Stimulated activated CD4-positive, alpha-beta T cell treated with anti-CD3 and anti-CD28 coated beads, Interleukin-15, amount 100 ng/mL, for 48 hours (primary cell): Measurements from ENCODE around the gene TSC22D2.
"Not testable (repeated sequence)": the region's sequence is repeated elsewhere in the genome, so short reads cannot be mapped to it uniquely, and the experiment has no call there.

Experiments
- DNase-seq, 2 donors: peaks; one replicate each; pipeline ENCODE4 v3.0.0-alpha.2; 2020; ENCODE audit warnings: low read depth in 2 of 2

The TSC22D2 gene

GRCh38 chr3:150447631-150448465 lies 39.8 kb downstream of the TSC22D2 start:
- DNase-seq, result no peak

DNA sequence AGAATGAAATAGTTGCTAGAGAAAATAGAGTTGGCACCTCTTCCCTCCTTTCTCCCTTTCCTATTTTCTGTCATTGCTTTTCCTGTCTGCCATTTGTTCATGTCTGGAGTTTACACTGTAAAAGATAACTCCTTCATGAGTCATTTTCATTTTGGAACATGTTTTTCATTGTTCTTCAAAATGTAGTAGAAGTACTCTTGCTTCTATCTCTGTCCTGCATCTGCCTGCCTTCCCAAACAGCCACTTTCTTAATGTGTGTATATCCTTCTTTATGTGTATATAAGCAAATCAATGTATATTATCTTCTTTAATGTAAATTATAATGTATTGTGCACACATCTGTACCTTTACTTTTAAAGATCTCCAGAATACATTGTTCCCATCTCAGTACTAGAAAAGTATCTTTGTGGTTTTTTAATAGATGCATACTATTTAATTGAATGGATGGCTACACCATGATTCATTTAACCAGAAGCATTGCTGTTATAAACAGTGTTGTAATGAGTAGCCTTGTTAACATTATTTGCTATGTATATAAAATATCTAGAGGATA lies 41.1 kb downstream of the TSC22D2 start:
- DNase-seq, result no peak

- no peak for DNase-seq
Observed at GRCh38 chr3:150450916-150451315, 42.8 kb downstream of the TSC22D2 start.

DNA sequence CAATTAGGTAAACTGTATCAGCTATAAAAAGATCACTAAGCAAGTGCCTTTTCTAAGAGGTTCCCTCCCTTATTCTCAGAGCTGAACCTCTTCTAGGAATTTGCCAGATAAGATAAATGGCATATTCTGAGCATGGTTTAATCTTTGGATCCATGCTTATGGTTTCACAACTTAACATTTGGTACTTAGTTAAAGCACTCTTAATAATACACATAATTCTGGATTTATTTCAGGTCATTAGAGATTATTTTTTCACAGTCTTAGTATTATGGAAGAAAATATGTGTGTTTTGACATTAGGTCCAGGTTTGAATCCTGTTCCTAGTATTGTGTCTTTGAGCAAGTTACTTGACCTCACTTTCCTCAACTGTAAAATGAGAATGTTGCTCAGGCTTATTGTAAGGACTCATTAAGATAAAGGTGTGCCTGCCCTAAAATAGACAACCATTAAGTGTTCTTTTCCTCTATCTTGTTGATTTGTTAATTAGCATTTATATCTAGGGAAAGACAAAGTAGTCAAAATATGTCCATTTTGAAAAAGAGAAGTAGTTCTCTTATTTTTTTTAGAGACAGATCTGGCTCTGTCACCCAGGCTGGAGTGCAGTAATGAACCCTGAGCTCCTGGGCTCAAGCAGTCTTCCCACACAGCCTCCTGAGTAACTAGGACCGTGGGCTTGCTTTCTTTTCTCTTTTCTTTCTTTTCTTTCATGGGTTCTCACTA lies 43.4 kb downstream of the TSC22D2 start:
- DNase-seq, result no peak

GRCh38 chr3:150453353-150453752 lies 45.3 kb downstream of the TSC22D2 start:
- DNase-seq, result no peak

DNA sequence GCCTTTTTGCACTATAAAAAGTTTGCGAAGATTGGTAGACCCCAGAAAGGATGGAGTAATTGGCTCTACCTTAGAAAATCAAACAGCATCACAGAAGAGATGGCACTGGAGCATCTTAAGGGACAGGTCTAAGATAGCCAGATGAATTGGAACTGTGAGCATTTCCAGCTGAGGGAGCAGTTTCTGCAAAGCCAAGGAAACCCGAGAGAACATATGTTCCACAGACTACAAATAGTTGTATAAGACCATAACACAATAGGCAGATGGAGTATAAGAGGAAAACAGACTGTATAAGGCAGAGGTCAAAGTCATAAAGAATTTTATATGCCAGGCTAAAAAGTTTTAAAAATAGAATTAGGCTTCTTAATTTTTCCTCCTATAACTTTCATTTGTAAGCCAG lies 46.0 kb downstream of the TSC22D2 start:
- DNase-seq, result no peak

DNA sequence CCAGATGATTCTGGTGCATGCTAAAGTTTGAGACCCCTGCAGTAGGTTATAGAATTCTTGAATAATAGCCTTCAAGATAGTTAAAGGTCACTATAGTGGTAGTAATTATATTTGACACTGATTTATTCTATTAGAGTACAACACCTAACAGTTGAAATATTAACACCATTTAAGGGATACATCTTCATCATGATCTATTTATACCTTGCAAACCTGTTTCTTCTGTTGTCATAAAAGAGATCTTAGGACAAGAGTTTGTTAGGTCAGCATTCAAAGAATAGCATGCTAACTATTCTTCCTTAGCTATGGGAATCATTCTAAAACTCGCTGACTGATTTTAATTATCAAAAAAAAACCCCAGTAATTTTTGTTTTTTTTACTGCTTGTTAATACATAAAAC lies 46.5 kb downstream of the TSC22D2 start:
- DNase-seq, result no peak

DNA sequence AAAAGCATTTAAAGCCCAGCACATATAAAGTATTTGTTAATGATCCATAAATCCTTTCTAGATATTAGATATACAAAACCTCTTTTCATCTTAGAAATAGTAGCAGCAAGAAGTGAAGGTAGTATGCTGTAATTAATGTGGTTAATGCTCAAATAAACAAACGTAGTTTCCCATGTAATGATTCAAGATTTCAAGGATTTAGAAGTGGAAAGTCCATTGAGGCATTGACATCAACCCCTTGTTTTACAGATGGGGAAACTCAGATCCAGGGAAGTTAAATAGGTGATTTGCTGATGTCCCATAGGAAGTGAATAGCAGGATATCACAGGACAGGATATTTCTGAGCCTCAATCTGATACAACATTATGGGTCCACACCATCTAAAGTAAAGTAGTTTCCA lies 47.2 kb downstream of the TSC22D2 start:
- no peak for DNase-seq

DNA sequence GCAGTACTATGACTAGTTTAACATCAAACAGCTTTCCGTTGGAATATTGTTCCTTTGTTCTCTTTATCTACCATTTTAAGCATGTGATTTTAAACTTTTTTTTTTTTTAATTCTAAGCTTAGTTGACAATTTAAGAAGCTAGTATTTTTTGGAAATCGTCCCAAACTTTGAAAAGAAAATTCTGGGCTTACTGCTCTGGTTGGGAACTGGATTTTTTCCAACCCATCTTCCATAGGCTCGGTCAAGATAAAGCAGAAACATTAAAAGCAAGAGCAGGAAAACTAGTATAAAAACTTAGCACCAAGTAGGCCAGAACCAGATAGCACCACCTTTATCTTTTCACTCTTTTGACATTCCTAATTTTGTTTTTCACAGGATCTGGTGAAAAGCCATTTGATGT lies 49.9 kb downstream of the TSC22D2 start:
- DNase-seq, result no peak

DNA sequence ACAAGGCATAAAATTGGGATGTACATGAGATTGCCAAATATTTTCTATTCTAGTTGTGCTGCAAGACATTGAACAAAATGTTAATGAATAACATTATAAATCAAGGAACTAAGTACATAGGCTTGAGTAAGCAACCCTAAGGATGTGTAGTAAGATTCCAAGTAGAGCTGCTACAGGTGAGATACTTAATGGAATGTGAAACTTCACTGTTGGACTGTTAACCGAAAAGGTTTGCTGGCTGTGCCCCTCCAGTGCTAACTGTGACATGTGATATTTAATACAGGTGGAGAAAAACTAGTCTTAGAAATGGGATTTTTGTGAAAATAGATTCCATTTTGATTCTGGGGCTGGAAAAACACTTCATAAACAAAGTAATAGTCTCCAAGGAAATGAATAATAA lies 52.4 kb downstream of the TSC22D2 start:
- DNase-seq, result no peak

DNA sequence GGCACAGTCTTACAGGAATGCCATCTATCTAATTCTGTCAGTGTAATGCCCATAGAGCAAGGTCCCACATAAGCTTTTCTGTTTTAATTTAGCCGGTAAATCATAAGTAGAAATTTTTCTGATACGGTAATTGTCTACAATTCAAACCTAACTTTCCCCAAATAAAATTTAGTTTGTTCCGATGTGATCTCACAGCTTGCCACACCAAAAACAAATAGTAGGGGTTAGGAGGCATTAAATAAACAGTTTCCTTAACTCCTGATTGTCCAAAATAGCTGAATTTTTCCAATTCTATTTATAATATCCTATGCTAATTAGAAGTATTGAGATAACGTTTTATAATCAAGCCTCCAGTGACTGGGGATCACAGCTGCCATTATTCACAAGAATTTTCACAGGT lies 53.3 kb downstream of the TSC22D2 start:
- no peak for DNase-seq

DNA sequence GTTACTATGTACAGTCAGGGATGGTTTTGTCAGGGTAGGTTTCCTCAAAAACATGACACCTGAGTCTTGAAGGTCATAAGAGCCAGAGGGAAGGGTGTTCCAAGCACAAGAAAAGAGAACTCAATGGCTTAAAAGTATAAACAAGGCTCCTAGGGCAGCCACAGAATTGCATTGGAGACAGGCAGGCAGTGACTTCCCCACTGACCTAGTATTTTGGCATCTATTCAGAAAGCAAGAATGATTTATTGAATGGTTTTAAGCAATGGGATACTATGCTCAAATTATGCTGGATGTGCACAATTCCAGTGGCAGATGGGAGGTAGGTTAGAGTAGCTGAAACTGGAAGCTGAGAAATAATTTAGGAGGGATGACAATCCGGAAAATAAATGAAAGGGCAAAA lies 54.0 kb downstream of the TSC22D2 start:
- no peak for DNase-seq

DNA sequence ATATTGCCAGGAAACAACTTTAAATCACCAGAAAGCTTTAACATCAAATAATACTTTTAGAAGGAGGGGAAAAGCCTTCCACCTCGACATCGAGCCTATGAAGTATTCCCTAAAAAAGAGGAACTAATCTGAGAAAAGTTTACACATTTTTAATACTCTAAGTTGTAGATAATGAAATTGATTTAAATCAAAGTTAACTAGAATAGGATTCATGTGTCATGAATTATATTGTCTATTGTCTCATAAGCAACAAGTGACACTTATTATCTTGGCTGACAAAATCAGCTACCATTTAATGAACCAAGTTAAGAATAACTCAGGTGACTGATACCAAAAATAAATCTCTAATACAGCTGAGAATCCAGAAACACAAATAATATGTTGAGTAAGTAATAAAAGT lies 56.6 kb downstream of the TSC22D2 start:
- DNase-seq, result no peak

GRCh38 chr3:150467381-150467780 lies 59.3 kb downstream of the TSC22D2 start:
- DNase-seq, result no peak

- DNase-seq, result no peak
Observed at GRCh38 chr3:150469031-150469930, 61.2 kb downstream of the TSC22D2 start.

DNA sequence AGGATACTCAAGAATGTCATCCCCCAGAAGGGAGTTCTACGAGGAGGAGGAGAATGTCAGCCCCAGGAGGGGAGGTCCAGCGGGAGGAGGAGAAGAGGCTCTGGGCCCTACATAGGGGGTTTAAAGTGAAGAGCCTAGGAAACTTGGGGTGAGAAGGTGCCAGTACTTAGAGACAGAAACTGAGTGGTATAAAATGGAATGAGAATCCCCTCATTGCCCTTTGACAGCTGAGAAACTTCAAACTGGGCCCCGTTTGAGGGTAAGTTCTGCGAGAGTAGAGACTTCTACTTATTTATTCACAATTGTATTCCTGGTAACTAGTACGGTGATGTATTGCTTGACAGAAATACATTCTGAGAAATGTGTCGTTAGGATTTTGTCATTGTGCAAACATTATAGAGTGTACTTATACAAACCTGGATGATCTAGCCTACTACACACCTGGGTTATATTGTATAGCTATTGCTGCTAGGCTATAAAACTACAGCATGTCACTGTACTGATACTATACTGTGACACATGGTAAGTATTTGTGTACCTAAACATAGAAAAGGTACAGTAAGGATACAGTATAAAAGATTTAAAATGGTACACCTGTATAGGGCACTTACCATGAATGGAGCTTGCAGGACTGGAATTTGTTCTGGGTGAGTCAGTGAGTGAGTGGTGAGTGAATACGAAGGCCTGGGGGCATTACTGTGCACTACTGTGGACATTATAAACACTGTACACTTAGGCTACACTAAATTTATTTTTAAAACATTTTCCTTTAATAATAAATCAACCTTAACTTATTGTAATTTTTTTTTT lies 62.0 kb downstream of the TSC22D2 start:
- no peak for DNase-seq

- no peak for DNase-seq
Observed at GRCh38 chr3:150472421-150472820, 64.3 kb downstream of the TSC22D2 start.

DNA sequence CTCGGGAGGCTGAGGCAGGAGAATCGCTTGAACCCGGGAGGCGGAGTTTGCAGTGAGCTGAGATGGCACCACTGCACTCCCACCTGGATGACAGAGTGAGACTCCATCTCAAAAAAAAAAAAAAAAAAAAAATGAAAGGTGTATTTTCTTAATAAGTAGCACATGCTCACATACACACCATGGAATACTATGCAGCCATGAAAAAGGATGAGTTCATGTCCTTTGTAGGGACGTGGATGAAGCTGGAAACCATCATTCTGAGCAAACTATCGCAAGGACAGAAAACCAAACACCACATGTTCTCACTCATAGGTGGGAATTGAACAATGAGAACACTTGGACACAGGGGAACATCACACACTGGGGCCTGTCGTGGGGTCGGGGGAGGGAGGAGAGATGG lies 65.1 kb downstream of the TSC22D2 start:
- not testable (repeated sequence) for DNase-seq

DNA sequence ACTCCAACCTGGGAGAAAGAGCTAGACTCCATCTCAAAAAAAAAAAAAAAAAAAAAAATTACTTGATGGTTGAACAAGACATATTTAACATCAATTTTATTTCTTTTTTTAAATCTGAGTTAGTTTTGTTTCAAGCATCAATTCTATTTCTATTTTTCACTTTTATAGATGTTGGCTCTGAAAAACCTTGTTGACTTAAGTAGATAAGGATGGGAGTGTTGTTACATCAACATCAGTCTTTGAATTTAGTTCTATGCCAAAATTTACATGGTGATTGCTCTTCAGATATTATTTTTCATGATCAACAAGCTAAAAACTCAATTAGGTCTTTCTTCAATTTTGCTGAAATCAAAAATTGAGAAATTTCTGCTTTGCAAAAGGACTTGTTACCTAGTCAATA lies 71.3 kb downstream of the TSC22D2 start:
- no peak for DNase-seq

DNA sequence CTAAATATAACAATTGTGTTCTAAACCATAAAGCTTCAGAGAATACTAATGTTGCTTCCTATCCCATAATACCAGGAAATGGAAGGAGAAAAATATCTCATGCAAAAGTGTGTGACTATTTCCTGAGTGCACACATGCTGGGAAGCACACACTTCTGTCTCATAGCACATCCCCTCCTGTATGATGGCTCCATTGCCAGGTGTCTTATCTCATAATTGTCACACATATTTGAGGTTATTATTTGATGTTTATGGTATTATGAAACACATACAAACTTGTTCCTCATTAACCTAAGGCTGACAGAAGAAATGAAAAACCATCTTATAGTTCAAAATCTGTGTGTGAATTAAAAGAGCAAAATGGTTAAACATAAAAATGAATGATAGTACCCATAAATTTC lies 72.8 kb downstream of the TSC22D2 start:
- DNase-seq, result no peak

GRCh38 chr3:150483226-150483625 lies 75.1 kb downstream of the TSC22D2 start:
- no peak for DNase-seq
